ENCODE data around the gene TAPBP.
"Not testable (repeated sequence)": the region's sequence is repeated elsewhere in the genome, so short reads cannot be mapped to it uniquely, and the experiment has no call there.

The TAPBP gene

DNA sequence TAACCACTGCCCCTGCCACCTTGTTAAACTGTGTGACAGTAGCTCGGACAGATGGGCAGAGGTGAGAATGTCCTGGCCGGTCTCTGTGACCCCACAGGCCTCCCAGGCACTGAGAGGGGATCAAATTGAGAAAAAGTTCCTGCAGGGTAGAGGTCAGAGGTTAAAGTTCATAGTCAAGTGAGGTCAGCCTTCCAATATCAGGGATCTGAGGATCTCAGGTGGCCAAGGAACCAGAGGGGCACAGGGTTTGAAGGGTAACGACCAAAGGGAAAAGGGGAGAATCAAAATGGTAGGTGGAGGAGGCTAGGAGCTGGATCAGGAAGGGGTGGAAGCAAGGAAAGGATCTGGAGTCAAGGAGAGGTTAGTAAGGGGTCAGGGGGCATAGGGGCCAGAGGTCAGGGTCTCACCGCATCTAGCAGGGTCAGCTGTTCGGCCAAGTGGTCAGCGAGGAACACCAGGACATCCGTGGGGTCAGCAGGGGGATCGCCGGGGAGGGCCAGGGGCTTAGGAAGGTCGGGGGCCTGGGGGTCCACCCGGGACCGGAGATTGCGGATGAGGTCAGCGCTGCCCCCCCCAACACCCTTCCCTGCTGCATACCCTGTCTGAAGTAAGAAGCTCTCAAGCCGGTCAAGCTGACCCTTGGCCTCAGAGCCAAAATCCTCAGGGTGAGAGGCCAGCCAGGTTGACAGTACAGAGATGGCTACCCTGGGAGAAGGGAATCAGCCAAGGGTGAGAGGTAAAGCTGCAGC is 18.1 kb downstream of the TAPBP start:
- no peak for DNase-seq

DNA sequence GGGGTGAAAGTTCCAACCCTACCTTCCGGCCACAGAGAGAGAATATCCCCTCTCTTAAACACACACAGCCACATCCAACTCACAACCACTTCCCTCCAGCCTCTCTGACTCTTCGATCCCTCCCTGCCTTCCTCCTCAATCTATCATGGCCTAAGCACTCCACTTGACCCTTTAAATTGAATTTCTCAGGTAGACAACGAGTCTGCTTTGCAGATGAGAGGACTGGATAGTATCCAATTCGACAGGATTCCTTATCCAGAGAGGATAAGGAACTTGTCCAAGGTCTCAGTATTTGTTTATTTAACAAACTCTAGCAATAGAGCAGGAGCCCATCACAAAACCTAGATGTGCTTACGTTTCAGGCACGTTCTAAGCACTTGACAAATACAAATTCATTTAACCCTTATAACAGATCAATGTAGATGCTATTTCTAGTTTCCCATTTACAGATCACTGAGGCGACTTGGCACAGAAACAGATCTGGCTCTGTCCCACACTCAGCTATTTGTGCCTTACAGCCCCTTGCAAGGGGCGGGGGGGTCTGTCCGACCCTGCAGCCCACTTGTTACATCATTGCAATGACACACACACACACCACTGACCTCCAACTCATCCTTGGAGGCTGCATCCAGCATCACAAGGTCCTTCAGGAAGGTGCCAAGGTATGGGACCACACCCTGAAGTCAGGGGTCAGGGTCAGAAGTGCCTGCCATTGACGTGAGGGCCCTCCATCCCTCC is 19.6 kb downstream of the TAPBP start:
- DNase-seq, result no peak

GRCh38 chr6:33292996-33293682 is 20.7 kb downstream of the TAPBP start:
- DNase-seq, result no peak

DNA sequence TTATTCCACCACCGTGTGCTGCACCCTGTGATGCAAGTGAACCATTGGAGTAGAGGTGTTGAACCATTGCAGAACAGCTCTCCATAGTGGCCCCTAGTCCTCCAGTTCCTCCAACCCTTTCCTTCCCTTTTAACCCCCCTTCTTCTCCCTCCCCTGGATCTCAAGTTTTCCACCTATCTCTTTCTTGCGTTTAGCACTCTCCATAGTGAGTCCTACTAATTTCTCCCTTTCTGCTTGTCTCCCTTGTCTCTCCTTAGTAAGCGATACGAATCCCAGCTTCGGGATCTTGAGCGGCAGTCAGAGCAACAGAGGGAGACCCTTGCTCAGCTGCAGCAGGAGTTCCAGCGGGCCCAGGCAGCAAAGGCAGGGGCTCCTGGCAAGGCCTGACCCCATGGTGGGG is 23.4 kb downstream of the TAPBP start:
- DNase-seq, result no peak

DNA sequence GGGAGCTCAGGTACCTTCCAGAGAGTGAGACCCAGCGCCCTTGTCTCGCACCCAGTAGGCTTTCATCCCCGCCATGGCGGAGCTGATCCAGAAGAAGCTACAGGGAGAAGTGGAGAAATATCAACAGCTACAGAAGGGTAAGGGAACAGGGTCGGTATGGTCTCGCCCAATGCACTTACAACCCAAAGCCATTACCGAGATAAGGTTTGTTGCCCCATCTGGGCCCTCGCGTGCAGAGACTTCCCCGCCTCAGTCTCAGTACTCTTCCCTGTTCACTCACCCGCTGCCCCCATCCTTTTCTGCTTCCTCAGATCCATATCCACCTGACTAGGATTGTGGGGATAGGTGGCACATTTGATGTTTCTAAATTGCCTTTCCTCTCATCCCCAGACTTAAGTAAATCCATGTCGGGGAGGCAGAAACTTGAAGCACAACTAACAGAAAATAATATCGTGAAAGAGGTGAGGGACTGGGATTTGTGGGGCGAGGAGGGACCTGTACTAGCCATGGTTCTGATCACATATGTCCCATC is 24.0 kb downstream of the TAPBP start:
- no peak for DNase-seq

DNA sequence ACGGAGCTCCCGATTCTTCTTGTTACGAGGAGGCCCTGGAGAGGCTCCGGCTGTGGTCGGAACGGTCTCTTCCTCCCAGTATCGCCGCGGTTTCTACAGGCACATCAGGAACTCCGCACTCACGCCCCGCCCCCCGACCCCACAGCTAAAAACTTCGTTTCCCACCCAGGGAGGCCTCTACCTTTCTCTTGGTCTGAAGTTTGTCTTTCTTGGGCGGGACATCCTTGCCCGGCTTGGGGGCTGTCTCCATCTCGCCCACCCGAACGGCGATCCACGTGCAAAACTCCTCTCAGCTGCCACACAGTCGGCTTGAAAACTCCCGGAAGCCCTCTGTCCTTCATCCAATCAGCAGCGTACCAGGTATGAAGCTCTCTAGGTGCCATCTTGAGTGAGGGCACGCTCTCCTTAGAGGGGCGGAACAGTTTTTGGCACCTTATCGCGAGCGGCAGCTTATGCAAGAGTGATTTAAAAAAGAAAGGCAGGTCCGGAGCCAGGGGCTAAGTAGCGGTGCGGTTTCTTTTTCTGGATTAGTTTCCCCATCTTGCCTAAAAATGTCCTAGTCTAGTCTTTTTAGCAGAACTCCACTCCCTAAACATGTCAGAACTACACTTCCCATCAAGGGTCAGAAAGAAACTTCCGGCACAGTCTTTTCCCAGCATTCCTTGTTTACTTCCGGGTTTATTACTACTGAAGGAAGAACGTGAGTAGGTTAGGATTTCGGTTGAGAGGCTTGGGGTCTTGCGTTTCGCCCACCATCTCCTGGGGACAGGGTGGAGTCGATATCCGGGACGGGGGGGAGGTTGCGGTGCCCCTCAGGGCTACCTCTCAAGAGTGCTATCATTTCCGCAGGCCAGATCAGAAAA is 24.7 kb downstream of the TAPBP start, which contains the start of the genes PFDN6 and WDR46:
PFDN6 (plus strand) TSS at position 681 of the 863 bp plus-strand sequence. CDS start 256 bp downstream, outside the sequence.
WDR46 (minus strand) TSS at position 319 of the 863 bp plus-strand sequence; CDS start at position 250, 69 bp downstream.
- peak; percentile 71 to 98 for DNase-seq

DNA sequence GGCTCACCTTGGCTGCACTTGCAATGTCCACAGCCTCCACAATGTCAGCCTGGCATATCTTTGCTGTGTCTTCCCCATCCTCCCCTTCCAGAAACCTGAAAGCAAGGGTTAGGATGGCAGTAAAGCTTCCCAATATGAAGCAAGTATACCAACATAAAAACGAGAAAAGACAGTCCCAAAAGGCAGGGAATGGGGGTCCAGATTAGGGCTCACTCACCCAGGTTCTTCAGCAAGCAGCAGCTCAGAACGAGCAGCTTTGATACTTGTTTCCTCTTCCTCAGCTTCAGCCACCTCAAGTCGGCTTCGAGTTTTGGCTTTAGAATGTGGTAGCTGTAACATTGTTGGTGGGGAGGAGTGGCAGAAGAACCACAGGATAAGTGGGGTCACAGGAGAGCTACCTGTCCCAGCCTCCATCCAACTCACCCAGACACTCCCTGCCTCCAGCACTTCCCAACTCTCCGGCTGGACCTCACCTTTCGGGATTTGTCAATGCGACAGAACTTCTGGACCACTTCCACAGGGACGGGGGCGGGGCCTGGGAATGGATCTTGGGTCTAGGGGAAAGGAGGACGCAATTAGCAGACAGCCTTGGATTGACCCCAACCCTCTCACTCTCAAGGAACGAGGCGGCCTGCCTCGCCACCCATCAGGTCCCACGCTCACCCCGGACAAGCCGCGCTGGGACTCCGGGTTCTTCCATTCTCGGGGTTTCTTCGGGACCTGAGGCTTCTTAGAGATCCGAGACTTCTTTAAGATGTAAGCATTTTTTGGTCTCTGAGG is 25.5 kb downstream of the TAPBP start:
- DNase-seq, result no peak

- DNase-seq, result no peak
These were observed 26.6 kb downstream of the TAPBP start for GRCh38 chr6:33286946-33287914.

GRCh38 chr6:33285214-33285613 is 28.7 kb downstream of the TAPBP start:
- not testable (repeated sequence) for DNase-seq

GRCh38 chr6:33280539-33280938 is 33.3 kb downstream of the TAPBP start:
- DNase-seq, result no peak

- peak; percentile 7 to 29 for DNase-seq
These were observed 33.8 kb downstream of the TAPBP start for GRCh38 chr6:33279971-33280511.

DNA sequence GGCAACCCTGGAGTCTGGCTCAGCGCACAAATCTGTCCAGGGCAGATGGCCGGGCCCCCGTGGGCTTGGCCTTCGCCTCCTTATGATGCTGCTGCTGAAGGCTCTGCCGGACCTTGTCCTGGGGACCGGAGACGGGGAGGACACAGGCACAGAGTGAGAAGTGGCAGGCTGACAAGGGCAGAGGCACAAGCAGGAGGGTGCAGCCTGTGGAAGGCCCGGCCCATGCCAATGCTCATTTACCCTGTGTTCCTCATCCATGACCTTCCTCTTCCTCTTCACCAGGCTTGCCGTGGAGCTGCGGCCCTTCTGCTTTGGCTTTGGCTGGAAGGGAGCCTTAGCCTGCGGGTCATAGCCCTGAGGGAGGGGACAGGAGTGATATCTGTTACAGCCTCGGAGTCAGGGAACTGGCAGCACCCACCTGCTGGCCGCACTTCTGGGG is 34.6 kb downstream of the TAPBP start:
- no peak for DNase-seq

- DNase-seq, result no peak
These were observed 35.1 kb downstream of the TAPBP start for GRCh38 chr6:33278810-33279209.

- DNase-seq, result no peak
These were observed 35.5 kb downstream of the TAPBP start for GRCh38 chr6:33278392-33278741.

DNA sequence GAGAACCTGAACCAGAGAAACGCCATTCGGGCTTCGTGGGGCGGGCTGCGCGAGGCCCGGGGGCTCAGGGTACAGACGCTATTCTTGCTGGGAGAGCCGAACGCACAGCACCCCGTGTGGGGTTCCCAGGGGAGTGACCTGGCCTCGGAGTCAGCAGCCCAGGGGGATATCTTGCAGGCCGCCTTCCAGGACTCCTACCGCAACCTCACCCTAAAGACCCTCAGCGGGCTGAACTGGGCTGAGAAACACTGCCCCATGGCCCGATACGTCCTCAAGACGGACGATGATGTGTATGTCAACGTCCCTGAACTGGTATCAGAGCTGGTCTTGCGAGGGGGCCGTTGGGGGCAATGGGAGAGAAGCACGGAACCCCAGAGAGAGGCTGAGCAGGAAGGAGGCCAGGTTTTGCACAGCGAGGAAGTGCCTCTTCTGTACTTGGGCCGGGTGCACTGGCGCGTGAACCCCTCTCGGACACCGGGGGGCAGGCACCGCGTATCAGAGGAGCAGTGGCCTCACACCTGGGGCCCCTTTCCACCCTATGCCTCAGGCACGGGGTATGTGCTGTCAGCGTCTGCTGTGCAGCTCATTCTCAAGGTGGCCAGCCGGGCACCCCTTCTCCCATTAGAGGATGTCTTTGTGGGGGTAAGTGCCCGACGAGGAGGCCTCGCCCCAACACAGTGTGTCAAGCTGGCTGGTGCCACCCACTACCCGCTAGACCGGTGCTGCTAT is 36.1 kb downstream of the TAPBP start:
- DNase-seq, result no peak

DNA sequence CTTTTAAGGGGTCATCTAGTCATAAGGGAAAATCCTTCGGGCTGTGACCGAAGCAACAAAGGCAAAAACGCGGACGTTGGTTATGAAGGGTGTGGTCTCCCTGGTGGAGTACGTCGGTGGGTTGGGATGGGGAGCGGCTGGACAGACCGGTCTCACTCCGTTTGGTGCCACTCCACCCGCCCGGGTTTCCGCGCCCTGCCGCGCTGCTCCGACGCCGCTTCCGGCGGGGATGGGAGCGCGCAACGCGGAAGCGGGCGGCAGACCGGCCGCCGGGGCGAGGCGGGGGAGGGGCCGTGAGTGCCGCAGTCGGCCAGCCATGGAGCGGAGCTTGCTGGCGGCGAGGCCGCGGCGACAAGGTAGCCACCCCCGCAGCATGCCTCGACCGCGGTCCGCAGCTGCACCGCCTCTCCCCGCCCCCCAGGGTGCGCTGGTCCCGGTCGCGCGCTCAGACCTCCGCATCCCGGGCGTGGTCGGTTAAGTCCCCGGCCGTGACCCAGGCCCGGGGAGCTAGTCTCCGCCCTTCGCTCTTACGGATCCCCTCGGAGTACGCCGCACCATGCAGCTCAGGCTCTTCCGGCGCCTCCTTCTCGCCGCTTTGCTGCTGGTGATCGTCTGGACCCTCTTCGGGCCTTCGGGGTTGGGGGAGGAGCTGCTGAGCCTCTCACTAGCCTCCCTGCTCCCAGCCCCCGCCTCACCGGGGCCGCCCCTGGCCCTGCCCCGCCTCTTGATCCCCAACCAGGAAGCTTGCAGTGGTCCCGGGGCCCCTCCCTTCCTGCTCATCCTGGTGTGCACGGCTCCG is 36.8 kb downstream of the TAPBP start, which contains the start of gene B3GALT4:
B3GALT4 (plus strand) TSS at position 260 of the 799 bp plus-strand sequence; CDS start at position 557, 297 bp downstream.
- peak; percentile 49 to 70 for DNase-seq

- DNase-seq, result no peak
These were observed 37.4 kb downstream of the TAPBP start for GRCh38 chr6:33276581-33276863.
